Measurements from ENCODE around the gene CTDSPL. TPM values are rescaled to one million over a fixed set of nuclear protein-coding genes. Genes with fewer than 3 reads are reported as not detected.

The CTDSPL gene
- total RNA-seq, 1 donor from 2014 or later: 71.2 TPM

- DNase-seq (ENCODE audit: low spot score) (no peak), ATAC-seq (no peak)
- intact Hi-C loops (cut with DNase I): no loop called here
Observed at GRCh38 chr3:37991109-37991508, 129.4 kb downstream of the CTDSPL start.

GRCh38 chr3:37991823-37992222 is 130.1 kb downstream of the CTDSPL start:
- intact Hi-C loops (cut with DNase I): no loop called here
- DNase-seq (ENCODE audit: low spot score): peak; percentile 53
- ATAC-seq: no peak

DNA sequence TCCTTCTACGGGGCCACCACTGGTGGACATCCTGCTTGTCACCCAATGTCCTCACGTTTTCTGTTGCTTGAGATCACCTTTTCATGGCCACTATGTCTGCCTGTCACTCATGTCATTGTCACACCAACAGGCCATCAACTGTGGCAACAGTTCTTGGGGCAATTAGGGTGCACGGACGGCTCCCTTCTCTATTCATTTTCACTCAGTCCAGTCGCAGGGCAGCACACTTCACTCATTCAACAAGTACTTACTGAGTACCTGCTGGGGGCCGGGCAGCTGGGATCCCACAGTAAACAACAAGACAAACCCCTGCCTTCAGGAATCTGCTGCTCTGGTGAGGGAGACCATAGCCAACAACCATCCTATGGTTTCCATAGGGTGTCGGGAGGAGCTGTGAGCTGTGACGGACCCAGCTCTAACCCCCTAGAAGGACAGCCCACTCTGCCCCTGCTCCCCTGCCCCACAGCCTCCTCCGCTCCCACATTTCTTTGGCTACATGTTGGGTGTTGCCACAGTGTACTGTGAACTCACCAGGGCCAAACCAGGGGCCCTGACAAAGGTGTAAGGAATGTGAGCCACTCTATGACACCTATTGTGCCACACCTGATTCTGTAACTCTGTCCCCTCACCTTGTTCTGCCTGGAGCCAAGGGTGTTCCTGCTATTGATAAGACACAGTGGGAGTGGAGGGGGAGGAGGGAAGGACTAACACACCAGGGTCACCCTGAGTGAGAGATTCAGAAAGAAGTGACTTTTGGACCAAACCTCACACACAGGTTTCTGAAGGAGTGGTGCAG is 130.8 kb downstream of the CTDSPL start:
- ATAC-seq (no peak), DNase-seq (ENCODE audit: low spot score) (no peak)
- intact Hi-C loops (cut with DNase I): no loop called here

DNA sequence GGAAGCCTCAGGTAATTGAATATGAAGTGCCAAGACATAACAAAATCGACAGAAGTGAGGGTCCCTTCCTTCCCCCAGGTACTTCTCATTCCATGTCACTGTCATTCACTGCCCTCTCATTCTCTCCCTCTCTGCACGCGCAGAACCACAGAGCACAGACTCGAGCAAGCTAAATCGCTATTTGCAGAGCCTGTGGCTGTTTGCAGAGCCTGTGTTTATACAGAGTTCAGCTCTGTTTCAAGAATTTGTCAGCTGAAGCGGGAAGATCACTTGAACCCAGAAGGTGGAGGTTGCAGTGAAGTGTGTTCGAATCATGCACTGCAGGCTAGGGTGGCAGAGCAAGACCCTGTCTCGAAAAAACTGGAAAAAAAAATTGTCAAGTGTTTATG is 131.4 kb downstream of the CTDSPL start:
- ATAC-seq: no peak
- no peak for DNase-seq (ENCODE audit: low spot score)

DNA sequence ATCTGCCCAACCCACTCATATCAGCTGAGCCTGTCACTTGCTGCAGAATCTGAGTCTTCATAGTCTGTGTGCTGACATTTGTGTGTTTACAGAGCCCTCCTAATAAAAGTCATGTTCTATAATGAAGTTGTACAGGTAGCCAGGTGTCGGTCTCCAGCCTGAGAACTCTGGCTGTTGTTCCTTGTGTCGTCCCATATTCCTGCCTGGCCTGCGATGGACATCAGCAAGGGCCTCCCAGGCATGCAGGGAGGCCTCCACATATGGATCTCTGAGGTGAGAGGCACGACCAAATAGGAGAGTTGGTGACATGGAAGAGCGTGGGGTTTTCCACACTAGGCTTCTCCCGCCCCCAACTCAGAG is 131.8 kb downstream of the CTDSPL start:
- no peak for ATAC-seq
- intact Hi-C loops (cut with DNase I): no loop called here
- no peak for DNase-seq (ENCODE audit: low spot score)

More for the DNA sequence above, 131.4 kb downstream of the CTDSPL start:
- intact Hi-C loops (cut with DNase I): no loop called here

DNA sequence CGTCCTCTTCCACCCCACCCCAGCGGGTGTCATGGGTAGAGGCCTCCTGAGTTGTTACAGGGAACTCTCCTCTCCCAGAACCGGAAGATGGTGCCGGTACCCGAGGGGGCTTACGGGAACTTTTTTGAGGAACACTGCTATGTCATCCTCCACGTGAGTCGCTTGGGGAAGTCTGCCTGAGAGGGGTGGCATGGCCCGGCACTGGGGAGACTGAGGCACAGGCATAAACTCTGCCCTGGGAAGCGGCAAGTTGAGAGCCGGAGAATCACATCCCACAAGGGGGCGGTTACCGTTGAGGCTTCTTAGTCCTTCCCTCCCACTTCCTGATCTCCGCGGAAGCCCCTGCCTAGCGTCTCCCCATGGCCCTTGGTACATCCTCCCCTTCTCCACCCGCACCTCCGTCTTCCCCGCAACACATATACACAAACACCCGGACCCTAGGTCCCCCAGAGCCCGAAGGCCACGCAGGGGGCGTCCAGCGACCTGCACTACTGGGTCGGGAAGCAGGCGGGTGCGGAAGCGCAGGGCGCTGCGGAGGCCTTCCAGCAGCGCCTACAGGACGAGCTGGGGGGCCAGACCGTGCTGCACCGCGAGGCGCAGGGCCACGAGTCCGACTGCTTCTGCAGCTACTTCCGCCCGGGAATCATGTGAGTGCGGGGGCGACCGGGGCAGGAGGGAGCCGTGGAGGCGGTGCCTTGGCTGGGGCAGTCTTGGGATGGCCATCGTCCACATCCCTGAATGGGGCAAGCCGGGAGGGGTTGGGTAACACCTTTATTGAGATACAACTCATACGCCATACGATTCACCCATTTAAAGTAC is 132.3 kb downstream of the CTDSPL start:
- intact Hi-C loops (cut with DNase I): no loop called here
- DNase-seq (ENCODE audit: low spot score) (peak; percentile 92), ATAC-seq (peak; percentile 78)

DNA sequence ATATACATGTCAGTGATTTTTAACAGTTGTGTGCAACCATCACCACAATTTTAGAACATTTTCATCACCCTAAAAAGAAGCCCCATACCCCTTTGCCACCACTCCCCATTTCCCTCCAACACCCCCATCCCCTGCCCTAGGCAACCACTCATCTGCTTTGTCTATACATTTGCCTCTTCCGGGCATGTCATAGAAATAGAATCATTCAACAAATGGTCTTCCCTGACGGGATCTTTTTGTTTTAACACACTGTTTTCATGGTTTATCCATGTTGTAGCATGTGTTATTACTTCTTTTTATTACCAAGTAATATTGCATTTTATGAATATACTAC is 132.9 kb downstream of the CTDSPL start:
- intact Hi-C loops (cut with DNase I): no loop called here
- ATAC-seq (no peak), DNase-seq (ENCODE audit: low spot score) (no peak)

- intact Hi-C loops (cut with DNase I): no loop called here
- ATAC-seq (no peak), DNase-seq (ENCODE audit: low spot score) (peak; percentile 47)
Observed at GRCh38 chr3:37995652-37996641, 134.3 kb downstream of the CTDSPL start.

GRCh38 chr3:37996785-37997301 is 135.2 kb downstream of the CTDSPL start:
- ATAC-seq (peak; percentile 18), DNase-seq (ENCODE audit: low spot score) (peak; percentile 84)
- intact Hi-C loops (cut with DNase I): no loop called here

DNA sequence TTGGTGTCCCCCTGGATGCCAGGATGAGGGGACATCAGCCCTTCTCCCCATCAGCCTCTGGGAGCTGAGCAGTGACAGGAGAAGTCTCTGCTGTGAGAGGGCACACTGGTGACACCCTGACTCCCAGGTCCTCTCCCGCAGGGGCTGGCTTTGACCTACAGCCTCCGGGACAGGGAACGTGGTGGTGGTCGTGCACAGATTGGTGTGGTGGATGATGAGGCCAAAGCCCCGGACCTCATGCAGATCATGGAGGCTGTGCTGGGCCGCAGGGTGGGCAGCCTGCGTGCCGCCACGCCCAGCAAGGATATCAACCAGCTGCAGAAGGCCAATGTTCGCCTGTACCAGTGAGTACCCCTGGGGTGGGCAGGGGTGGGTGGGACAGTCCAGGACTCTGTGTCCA is 135.7 kb downstream of the CTDSPL start:
- DNase-seq (ENCODE audit: low spot score) (peak; percentile 60), ATAC-seq (no peak)
- intact Hi-C loops (cut with DNase I): no loop called here

DNA sequence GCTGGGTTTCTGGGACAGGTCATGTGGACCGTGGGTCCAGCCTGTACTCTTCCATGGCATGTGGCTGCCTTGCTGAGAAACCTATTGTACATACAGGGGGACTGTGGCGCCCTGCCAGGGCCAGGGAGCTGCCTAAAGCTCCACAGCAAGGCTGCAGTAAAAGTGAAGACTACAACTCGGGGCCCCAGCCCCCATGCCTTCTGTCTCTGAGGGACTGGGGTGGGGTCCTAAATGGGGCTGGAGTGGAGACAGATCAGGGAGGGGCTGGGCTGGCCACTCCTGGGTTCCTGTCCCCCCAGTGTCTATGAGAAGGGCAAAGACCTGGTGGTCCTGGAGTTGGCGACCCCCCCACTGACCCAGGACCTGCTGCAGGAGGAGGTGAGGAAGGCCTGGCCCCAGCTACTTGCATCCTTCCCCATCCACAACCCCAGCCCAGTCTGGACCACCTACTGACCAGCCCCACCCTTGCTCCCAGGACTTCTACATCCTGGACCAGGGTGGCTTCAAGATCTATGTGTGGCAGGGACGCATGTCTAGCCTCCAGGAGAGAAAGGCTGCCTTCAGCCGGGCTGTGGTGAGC is 136.2 kb downstream of the CTDSPL start:
- intact Hi-C loops (cut with DNase I): no loop called here
- ATAC-seq (peak; percentile 0), DNase-seq (ENCODE audit: low spot score) (peak; percentile 72)

GRCh38 chr3:37999836-38000235 is 138.2 kb downstream of the CTDSPL start:
- ATAC-seq: no peak
- no peak for DNase-seq (ENCODE audit: low spot score)
- intact Hi-C loops (cut with DNase I): no loop called here

- intact Hi-C loops (cut with DNase I): no loop called here
- ATAC-seq: no peak
- peak; percentile 55 for DNase-seq (ENCODE audit: low spot score)
Observed at GRCh38 chr3:38000242-38000916, 138.7 kb downstream of the CTDSPL start.

DNA sequence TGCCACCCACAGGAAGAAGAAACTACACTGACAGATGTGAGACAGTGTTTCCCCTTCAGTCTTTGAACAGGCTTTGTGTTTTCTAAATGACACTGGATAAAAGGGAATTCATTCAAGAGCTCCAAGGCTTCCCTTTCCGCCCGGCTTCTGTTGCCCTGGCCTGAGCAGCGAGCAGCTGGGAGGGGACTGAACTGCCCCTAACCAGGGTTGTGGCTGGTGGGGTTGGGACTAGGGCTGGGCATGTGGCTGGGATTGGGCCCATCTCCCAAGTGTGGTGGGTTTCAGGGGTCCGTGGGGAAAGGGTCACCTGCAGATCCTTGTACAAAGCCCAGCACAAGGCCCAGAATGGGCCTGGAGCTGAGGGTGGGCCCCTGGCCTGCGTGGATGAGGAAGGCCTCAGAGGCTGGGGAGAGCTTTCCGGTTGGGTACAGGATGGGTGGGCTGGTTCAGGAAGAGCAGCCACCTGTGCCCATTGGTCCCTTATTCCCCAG is 139.3 kb downstream of the CTDSPL start:
- intact Hi-C loops (cut with DNase I): no loop called here
- peak; percentile 48 for DNase-seq (ENCODE audit: low spot score)
- no peak for ATAC-seq

DNA sequence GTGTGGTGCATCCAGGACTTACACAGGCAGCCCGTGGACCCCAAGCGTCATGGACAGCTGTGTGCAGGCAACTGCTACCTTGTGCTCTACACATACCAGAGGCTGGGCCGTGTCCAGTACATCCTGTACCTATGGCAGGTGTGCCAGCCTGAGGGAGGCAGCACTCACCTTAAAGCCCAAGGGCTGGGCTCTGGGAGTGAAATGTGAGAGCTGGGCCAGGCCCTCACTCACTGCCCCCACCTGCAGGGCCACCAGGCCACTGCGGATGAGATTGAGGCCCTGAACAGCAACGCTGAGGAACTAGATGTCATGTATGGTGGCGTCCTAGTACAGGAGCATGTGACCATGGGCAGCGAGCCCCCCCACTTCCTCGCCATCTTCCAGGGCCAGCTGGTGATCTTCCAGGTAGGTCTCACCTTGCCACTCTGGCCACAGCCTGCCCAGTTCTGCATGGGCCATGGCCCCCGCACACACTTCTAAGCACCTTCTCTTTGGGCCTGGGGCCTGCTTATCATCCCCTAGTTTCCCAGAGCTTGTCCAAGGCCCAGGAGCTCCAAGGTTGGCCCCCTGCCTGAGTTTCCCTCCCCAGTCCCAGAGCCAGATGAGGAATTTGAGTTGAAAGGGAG is 139.9 kb downstream of the CTDSPL start:
- DNase-seq (ENCODE audit: low spot score): peak; percentile 58
- intact Hi-C loops (cut with DNase I): no loop called here
- no peak for ATAC-seq

- peak; percentile 57 for DNase-seq (ENCODE audit: low spot score)
- ATAC-seq: no peak
- intact Hi-C loops (cut with DNase I): no loop called here
Observed at GRCh38 chr3:38002291-38002876, 140.7 kb downstream of the CTDSPL start.

- intact Hi-C loops (cut with DNase I): no loop called here
- ATAC-seq (no peak), DNase-seq (ENCODE audit: low spot score) (peak; percentile 52)
Observed at GRCh38 chr3:38002940-38003339, 141.3 kb downstream of the CTDSPL start.

Measured in sciatic nerve (tissue), 2 donors.